A549 (cell line): ENCODE data around the gene ADAMTS14. TPM values are rescaled to one million over a fixed set of nuclear protein-coding genes. Genes with fewer than 3 reads are reported as not detected.

ENCODE experiments used
- ATAC-seq, 2 experiments: fragments of 200-7000 bp in 1 of 2; fragments of >200 bp in 1 of 2; cut with Nextera tagmentation in 1 of 2; cut with Tn5 transposase in 1 of 2; 3 replicates each; pipeline versions ENCODE4 v1.8.0 to v1.9.1; 2018 to 2020; ENCODE audit warnings: mild to moderate bottlenecking in 1 of 2, moderate library complexity in 1 of 2
- CTCF ChIA-PET: fragments of 300-600 bp; sonication (Branson Sonifier 250); formaldehyde crosslinking; extraction: SDS; loops from one replicate; lab custom pipeline; 2021; ENCODE audit warnings: antibody characterized with exemption, inconsistent platforms; lab: Yijun Ruan, JAX
- POLR2A ChIA-PET: fragments of 350-600 bp; formaldehyde crosslinking; extraction: SDS; loops from one replicate; lab custom pipeline; 2021; ENCODE audit warnings: antibody characterized with exemption, inconsistent platforms; lab: Yijun Ruan, JAX
- DNase-seq, 2 experiments: peaks; one replicate each; pipeline versions ENCODE4 v3.0.0 to v3.0.0-alpha.2; 2011 to 2016; ENCODE audit warnings: low read depth in 1 of 2, low spot score in 1 of 2
- FAIRE-seq: peaks from 2 replicates; lab custom pipeline; 2011; peaks lifted over from hg19 to GRCh38; lab: Jason Lieb, UNC
- H3K27ac ChIP-seq, 2 experiments: fragments of >200 bp; sonication (Bioruptor Twin); formaldehyde crosslinking; 3 replicates each; pipeline ENCODE4 v1.5.1; 2016 to 2017
- H3K4me1 ChIP-seq: fragments of >200 bp; sonication (Bioruptor Twin); formaldehyde crosslinking; 3 replicates; pipeline ENCODE4 v1.6.1; 2016
- H3K4me2 ChIP-seq: fragments of >200 bp; sonication (Bioruptor Twin); formaldehyde crosslinking; 3 replicates; pipeline ENCODE4 v1.6.1; 2016
- H3K4me3 ChIP-seq: fragments of >200 bp; sonication (Bioruptor Twin); formaldehyde crosslinking; 3 replicates; pipeline ENCODE4 v1.5.1; 2016
- H3K9me3 ChIP-seq: fragments of >200 bp; sonication (Bioruptor Twin); formaldehyde crosslinking; 3 replicates; pipeline ENCODE4 v1.6.1; 2016
- BHLHE40 ChIP-seq: IDR thresholded peaks from 2 replicates; pipeline ENCODE4 v1.6.1; 2012; ENCODE audit warnings: low read depth, low read length, inconsistent platforms
- CHD2 ChIP-seq: fragments of 150-350 bp; IDR thresholded peaks from 2 replicates; pipeline ENCODE4 v1.6.1; 2014; ENCODE audit warnings: low read length; ENCODE audit not compliant: partially characterized antibody
- EHMT2 ChIP-seq: fragments of 200-600 bp; sonication (generic); IDR thresholded peaks from 2 replicates; pipeline ENCODE4 v1.6.1; 2016; ENCODE audit warnings: antibody characterized with exemption, low read depth, mild to moderate bottlenecking, moderate library complexity
- ESRRA ChIP-seq: fragments of 150-350 bp; IDR thresholded peaks from 2 replicates; pipeline ENCODE4 v1.6.1; 2014; ENCODE audit warnings: mild to moderate bottlenecking, low read length, borderline replicate concordance
- FOSB ChIP-seq: fragments of 250-450 bp; sonication (Bioruptor Pico); IDR thresholded peaks from 2 replicates; pipeline ENCODE4 v1.5.0; 2020; ENCODE audit warnings: mild to moderate bottlenecking, moderate library complexity
- GATA3 ChIP-seq: IDR thresholded peaks from 2 replicates; pipeline ENCODE4 v1.6.1; 2012; ENCODE audit warnings: borderline replicate concordance
- HOXB5 ChIP-seq: fragments of 250-450 bp; sonication (Bioruptor Pico); IDR thresholded peaks from 2 replicates; pipeline ENCODE4 v1.5.0; 2020; ENCODE audit warnings: mild to moderate bottlenecking, moderate library complexity
- JUN ChIP-seq, 2 experiments: fragments of >200 bp; sonication (Bioruptor Twin); formaldehyde crosslinking; IDR thresholded peaks; 2 replicates in 1 of 2; 3 replicates in 1 of 2; pipeline ENCODE4 v1.6.1; 2016 to 2017
- KDM1A ChIP-seq: fragments of 200-600 bp; sonication (generic); IDR thresholded peaks from 2 replicates; pipeline ENCODE4 v1.6.1; 2016; ENCODE audit warnings: low read depth, mild to moderate bottlenecking
- KDM5A ChIP-seq: fragments of 200-600 bp; sonication (generic); IDR thresholded peaks from 2 replicates; pipeline ENCODE4 v1.6.1; 2016; ENCODE audit warnings: antibody characterized with exemption, mild to moderate bottlenecking
- MAFK ChIP-seq: fragments of 450-650 bp; IDR thresholded peaks from 2 replicates; pipeline ENCODE4 v1.6.1; 2014; ENCODE audit not compliant: partially characterized antibody
- MYC ChIP-seq: IDR thresholded peaks from 2 replicates; pipeline ENCODE4 v1.6.1; 2012; ENCODE audit warnings: mild to moderate bottlenecking, inconsistent platforms, low read length, improper control_type of control experiment, borderline replicate concordance
- NPAS2 ChIP-seq: fragments of 250-450 bp; sonication (Bioruptor Pico); IDR thresholded peaks from 2 replicates; pipeline ENCODE4 v1.8.0; 2022; ENCODE audit warnings: mild to moderate bottlenecking, moderate library complexity, borderline replicate concordance
- NR3C1 ChIP-seq: fragments of >200 bp; sonication (Bioruptor Twin); formaldehyde crosslinking; IDR thresholded peaks from 3 replicates; pipeline ENCODE4 v1.6.1; 2017
- PHF8 ChIP-seq: fragments of 200-600 bp; sonication (generic); IDR thresholded peaks from 2 replicates; pipeline ENCODE4 v1.6.1; 2016; ENCODE audit warnings: low read depth, mild to moderate bottlenecking, antibody characterized with exemption, moderate library complexity, borderline replicate concordance
- POLR2AphosphoS2 ChIP-seq: conservative IDR thresholded peaks from 2 replicates; pipeline ENCODE4 v1.6.1; 2012; ENCODE audit warnings: low read length, improper control_type of control experiment, inconsistent platforms
- RAD21 ChIP-seq, 2 experiments: fragments of >200 bp in 1 of 2; sonication (Bioruptor Twin) in 1 of 2; formaldehyde crosslinking in 1 of 2; IDR thresholded peaks in 1 of 2; conservative IDR thresholded peaks in 1 of 2; 2 replicates in 1 of 2; 3 replicates in 1 of 2; pipeline ENCODE4 v1.6.1; 2012 to 2018; ENCODE audit warnings: inconsistent platforms in 1 of 2
- RARB ChIP-seq: fragments of 250-450 bp; sonication (Bioruptor Pico); IDR thresholded peaks from 2 replicates; pipeline ENCODE4 v1.8.0; 2021; ENCODE audit warnings: mild to moderate bottlenecking, moderate library complexity
- RCOR1 ChIP-seq: fragments of 150-350 bp; IDR thresholded peaks from 2 replicates; pipeline ENCODE4 v1.6.1; 2014; ENCODE audit warnings: antibody characterized with exemption, low read length, low read depth
- RFX5 ChIP-seq: fragments of 450-650 bp; IDR thresholded peaks from 2 replicates; pipeline ENCODE4 v1.7.1; 2014; ENCODE audit warnings: antibody characterized with exemption, mild to moderate bottlenecking, moderate library complexity
- SMC3 ChIP-seq: fragments of >200 bp; sonication (Bioruptor Twin); formaldehyde crosslinking; IDR thresholded peaks from 3 replicates; pipeline ENCODE4 v1.6.1; 2018; ENCODE audit warnings: inconsistent platforms
- ZC3H11A ChIP-seq: fragments of 450-650 bp; IDR thresholded peaks from 2 replicates; pipeline ENCODE4 v1.6.1; 2014; ENCODE audit warnings: antibody characterized with exemption, mild to moderate bottlenecking
- ZSCAN20 ChIP-seq: fragments of 250-450 bp; sonication (Bioruptor Pico); IDR thresholded peaks from 2 replicates; pipeline ENCODE4 v1.8.0; 2022; ENCODE audit warnings: mild to moderate bottlenecking, moderate library complexity
- WGBS: methylation state at CpG from one replicate; pipeline ENCODE4 v1.1.6; 2017; ENCODE audit errors: missing lambda C conversion rate; 5-methylcytosine and 5-hydroxymethylcytosine counted together
- polyA plus RNA-seq, 4 experiments: library from polyadenylated mRNA; depleted of rRNA in 3 of 4; stranded (reverse); fragments of >200 nt; fragmentation: RNase III in 1 of 4; extraction: RNeasy Plus Mini Kit Qiagen cat#74134 plus additional on column Dnase treatment in 1 of 4; gene quantifications; 2 replicates in 3 of 4; 3 replicates in 1 of 4; pipeline ENCODE4 v1.2.3, GENCODE V29; 2011 to 2017
- TF ChIP-seq, protein P1 (sequence below): IDR thresholded peaks from 2 replicates; pipeline ENCODE4 v1.6.1; 2012; ENCODE audit warnings: low read depth, borderline replicate concordance
- TF ChIP-seq, protein P2 (sequence below): fragments of >200 bp; sonication (Bioruptor Twin); formaldehyde crosslinking; IDR thresholded peaks from 3 replicates; pipeline ENCODE4 v1.6.1; 2016

ADAMTS14 gene
- polyA plus RNA-seq, 2 of the 4 experiments (the other 2 are of a cell fraction) = 0.03 TPM; not detected in 1

DNA sequence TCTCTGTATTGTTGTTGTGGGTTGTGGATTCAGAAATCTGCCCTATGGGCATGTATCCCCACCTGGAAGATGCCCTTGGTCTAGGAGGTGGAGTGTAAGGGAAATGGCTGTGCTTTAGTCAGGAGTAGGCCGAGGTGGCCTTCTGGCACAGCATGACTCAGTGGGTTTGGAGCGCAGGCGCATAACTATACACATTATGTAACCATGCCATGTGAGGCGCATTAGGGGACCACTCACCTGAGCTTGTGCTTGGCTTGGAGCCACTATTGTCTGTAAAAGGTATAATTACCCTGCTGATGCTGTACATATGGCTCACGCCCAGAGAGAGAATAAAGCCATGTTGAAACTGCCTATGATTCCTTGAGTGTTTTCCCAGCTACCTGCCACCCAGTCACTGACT lies 20.6 kb upstream of the ADAMTS14 start:
- ATAC-seq = no peak
- 0 out of 3 replicates have a peak, but pooled peaks cover 8% of the 10 kb centered on the region for H3K9me3 ChIP-seq
- no peak overlapping the region for H3K27ac ChIP-seq
- POLR2A ChIA-PET = no interaction called here
- no peak for FAIRE-seq
- TF ChIP-seq NPAS2 (no peak), GATA3 (no peak), KDM1A (no peak), BHLHE40 (no peak), MYC (no peak)
- TF ChIP-seq, protein P1, sequence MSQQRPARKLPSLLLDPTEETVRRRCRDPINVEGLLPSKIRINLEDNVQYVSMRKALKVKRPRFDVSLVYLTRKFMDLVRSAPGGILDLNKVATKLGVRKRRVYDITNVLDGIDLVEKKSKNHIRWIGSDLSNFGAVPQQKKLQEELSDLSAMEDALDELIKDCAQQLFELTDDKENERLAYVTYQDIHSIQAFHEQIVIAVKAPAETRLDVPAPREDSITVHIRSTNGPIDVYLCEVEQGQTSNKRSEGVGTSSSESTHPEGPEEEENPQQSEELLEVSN = no peak
- H3K4me2 ChIP-seq = no peak overlapping the region
- DNase-seq = peak in 1 of 2 experiments; percentile 40
- CTCF ChIA-PET = no interaction called here
- no peak overlapping the region for H3K4me3 ChIP-seq
- 68% methylated on average over 5 of the region's 5 CpGs for WGBS
- no peaks in the 10 kb centered on the region for H3K4me1 ChIP-seq

DNA sequence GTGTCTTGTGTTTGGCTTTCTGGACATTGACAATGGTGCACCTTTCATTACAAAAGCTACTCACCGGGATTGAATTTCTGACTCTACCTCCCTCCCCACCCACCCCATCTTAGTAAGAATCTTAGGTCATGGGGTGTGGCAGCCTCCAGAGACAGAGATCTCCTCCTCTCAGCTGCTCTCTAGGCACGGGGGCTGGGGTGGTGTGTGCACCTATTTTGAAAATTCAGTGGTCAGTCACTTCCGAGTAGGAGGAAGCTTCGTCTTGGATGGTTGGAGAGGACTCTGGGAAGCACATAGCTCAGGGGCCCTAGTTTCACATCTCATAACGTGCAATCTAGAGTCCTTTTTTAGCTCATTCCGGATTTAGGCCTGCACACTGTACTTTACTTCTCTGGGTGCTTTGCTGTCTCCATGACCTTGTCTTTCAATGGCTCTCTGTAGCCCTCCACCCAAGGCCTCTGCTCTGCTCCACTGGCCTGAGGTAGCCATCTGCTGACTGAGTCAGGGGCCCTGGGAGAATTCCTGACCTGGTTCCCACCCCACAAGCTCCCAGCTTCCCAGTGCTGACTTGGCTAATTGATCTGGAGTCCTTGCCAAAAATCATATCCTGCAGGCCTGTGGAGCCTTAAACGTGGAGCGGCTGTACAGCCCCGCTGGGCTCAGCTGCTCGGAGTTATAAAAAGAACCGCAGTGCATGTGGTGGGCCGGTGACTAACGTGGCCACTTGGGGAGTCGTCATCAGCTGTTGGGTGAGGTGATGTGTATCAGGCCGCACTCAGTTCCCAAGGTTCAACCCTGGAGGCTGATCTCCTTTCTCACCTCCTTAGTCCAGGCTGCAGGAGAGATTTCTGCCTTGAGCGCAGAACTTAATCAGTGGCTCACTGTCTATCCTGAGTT lies 19.3 kb upstream of the ADAMTS14 start:
- WGBS = 58% methylated on average over 16 of the region's 16 CpGs
- ATAC-seq = no peak
- no peak for FAIRE-seq
- TF ChIP-seq PHF8 (no peak), CHD2 (no peak), SMC3 (no peak), JUN (IDR thresholded peaks at IDR 0.05) (no peak)
- TF ChIP-seq, protein P2, sequence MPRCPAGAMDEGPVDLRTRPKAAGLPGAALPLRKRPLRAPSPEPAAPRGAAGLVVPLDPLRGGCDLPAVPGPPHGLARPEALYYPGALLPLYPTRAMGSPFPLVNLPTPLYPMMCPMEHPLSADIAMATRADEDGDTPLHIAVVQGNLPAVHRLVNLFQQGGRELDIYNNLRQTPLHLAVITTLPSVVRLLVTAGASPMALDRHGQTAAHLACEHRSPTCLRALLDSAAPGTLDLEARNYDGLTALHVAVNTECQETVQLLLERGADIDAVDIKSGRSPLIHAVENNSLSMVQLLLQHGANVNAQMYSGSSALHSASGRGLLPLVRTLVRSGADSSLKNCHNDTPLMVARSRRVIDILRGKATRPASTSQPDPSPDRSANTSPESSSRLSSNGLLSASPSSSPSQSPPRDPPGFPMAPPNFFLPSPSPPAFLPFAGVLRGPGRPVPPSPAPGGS = no peak
- Histone ChIP-seq H3K27ac (no peak overlapping the region), H3K4me2 (no peak overlapping the region), H3K4me1 (no peaks in the 10 kb centered on the region), H3K4me3 (no peak overlapping the region), H3K9me3 (0 out of 3 replicates have a peak, but pooled peaks cover 8% of the 10 kb centered on the region)
- DNase-seq = no peak
- POLR2A ChIA-PET = no interaction called here
- CTCF ChIA-PET = interaction anchor here (0.9 to 1.3 kb wide), 4 partner anchors 24 to 186 kb away, joined by 3 read pairs; no protein-coding TSS in a partner anchor

DNA sequence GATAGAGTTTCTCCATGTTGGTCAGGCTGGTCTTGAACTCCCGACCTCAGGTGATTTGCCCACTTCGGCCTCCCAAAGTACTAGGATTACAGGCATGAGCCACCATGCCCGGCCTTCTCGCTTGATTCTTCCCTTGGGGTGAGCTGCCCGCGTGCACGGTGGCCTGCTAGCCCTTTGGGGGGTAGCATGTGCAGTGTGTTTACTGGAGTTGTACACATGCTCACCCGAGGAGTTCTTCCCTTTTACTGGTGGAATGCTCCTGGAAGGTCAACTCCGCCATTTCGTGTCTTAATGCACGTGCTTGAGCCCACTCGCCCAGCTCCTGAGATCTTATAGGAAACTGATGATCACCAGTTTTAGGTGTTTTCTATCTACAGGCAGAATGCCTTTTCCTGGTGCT lies 17.0 kb upstream of the ADAMTS14 start:
- WGBS = 58% methylated on average over 9 of the region's 12 CpGs
- TF ChIP-seq POLR2AphosphoS2 (no peak), RARB (no peak), EHMT2 (no peak), KDM5A (no peak), ZSCAN20 (no peak), MYC (no peak), ZC3H11A (no peak), NR3C1 (no peak), MAFK (no peak), HOXB5 (CRISPR knock-in tag) (no peak), FOSB (CRISPR knock-in tag) (no peak), KDM1A (no peak), RFX5 (no peak), ESRRA (no peak), RCOR1 (no peak), RAD21 (conservative IDR thresholded peaks at IDR 0.05 in 1 of 2, IDR thresholded peaks at IDR 0.05 in 1 of 2) (no peak)
- no peak for ATAC-seq
- Histone ChIP-seq H3K27ac (no peak overlapping the region), H3K4me3 (no peak overlapping the region), H3K4me1 (no peaks in the 10 kb centered on the region), H3K4me2 (no peak overlapping the region), H3K9me3 (peaks cover 11% of the 10 kb centered on the region; the same call in 2 of the 3 replicates)
- ChIA-PET CTCF (interaction anchor here (0.7 to 1.9 kb wide), 2 partner anchors 9 to 422 kb away, joined by 3 to 7 read pairs; no protein-coding TSS in a partner anchor), POLR2A (no interaction called here)
- DNase-seq = no peak
- no peak for FAIRE-seq
